RWPE2 (cell line): ENCODE results near the gene CFAP210.

Source experiments
- ATAC-seq: fragments of 200-7000 bp; cut with Tn5 transposase; 3 replicates; pipeline ENCODE4 v1.9.1; 2021; ENCODE audit warnings: low read depth
- DNase-seq: peaks from one replicate; pipeline ENCODE4 v3.0.0-alpha.2; 2020; ENCODE audit warnings: low spot score
- H3K27ac ChIP-seq: fragments of 450-650 bp; 2 replicates; pipeline ENCODE4 v1.5.1; 2017; ENCODE audit warnings: mild to moderate bottlenecking; ENCODE audit not compliant: poor library complexity, severe bottlenecking
- H3K27me3 ChIP-seq: fragments of 250-450 bp; sonication (Bioruptor Pico); 2 replicates; pipeline ENCODE4 v1.5.1; 2021; ENCODE audit warnings: mild to moderate bottlenecking, moderate library complexity; ENCODE audit not compliant: insufficient read depth, poor library complexity, severe bottlenecking
- H3K36me3 ChIP-seq: fragments of 250-450 bp; sonication (Bioruptor Pico); 2 replicates; pipeline ENCODE4 v1.5.1; 2020; ENCODE audit warnings: low read depth, mild to moderate bottlenecking, moderate library complexity
- H3K4me1 ChIP-seq: fragments of 250-450 bp; sonication (Bioruptor Pico); 2 replicates; pipeline ENCODE4 v1.5.1; 2021; ENCODE audit warnings: mild to moderate bottlenecking, moderate library complexity; ENCODE audit not compliant: insufficient read depth, poor library complexity, severe bottlenecking
- H3K4me3 ChIP-seq: fragments of 250-450 bp; sonication (Bioruptor Pico); 2 replicates; pipeline ENCODE4 v1.5.1; 2021; ENCODE audit warnings: mild to moderate bottlenecking, moderate library complexity; ENCODE audit not compliant: severe bottlenecking
- H3K9me3 ChIP-seq: fragments of 250-450 bp; sonication (Bioruptor Pico); 2 replicates; pipeline ENCODE4 v1.5.1; 2021; ENCODE audit warnings: mild to moderate bottlenecking, moderate library complexity; ENCODE audit not compliant: severe bottlenecking
- TF ChIP-seq, protein P1 (sequence below): fragments of 450-650 bp; IDR thresholded peaks from one replicate; pipeline ENCODE4 v1.5.1; 2017; ENCODE audit warnings: mild to moderate bottlenecking, moderate library complexity; ENCODE audit not compliant: poor library complexity, severe bottlenecking

CFAP210 gene

DNA sequence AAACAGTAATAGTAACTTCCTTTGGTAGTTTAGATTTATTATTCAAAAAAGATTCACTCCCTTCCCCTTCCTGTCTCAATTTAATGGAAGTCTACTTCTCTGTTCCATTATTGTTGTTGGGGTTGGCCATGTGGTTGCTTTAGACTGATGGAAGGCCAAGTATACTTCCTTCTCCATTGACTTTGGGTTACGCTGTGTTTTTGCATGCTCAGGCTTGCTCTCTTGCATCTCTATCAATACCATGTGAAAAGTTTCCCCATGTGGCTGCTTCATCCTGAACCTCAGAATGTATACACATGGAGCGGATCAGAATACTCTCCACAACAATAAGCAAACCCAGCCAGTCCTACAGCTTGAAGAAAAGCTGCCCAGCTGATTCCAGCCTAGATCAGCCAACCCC, 20.3 kb downstream of the CFAP210 start:
- H3K27ac ChIP-seq, result no peak overlapping the region
- H3K4me1 ChIP-seq, result no peaks in the 10 kb centered on the region
- H3K9me3 ChIP-seq, result no peaks in the 10 kb centered on the region
- no peak overlapping the region for H3K4me3 ChIP-seq
- H3K27me3 ChIP-seq, result no peaks in the 10 kb centered on the region
- no peaks in the 10 kb centered on the region for H3K36me3 ChIP-seq
- ATAC-seq, result no peak
- no peak for DNase-seq
- TF ChIP-seq, protein P1, sequence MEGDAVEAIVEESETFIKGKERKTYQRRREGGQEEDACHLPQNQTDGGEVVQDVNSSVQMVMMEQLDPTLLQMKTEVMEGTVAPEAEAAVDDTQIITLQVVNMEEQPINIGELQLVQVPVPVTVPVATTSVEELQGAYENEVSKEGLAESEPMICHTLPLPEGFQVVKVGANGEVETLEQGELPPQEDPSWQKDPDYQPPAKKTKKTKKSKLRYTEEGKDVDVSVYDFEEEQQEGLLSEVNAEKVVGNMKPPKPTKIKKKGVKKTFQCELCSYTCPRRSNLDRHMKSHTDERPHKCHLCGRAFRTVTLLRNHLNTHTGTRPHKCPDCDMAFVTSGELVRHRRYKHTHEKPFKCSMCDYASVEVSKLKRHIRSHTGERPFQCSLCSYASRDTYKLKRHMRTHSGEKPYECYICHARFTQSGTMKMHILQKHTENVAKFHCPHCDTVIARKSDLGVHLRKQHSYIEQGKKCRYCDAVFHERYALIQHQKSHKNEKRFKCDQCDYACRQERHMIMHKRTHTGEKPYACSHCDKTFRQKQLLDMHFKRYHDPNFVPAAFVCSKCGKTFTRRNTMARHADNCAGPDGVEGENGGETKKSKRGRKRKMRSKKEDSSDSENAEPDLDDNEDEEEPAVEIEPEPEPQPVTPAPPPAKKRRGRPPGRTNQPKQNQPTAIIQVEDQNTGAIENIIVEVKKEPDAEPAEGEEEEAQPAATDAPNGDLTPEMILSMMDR, result no peak

- ATAC-seq, result no peak
- Histone ChIP-seq H3K36me3 (no peaks in the 10 kb centered on the region), H3K4me1 (no peaks in the 10 kb centered on the region), H3K27ac (no peak overlapping the region), H3K4me3 (no peak overlapping the region), H3K27me3 (no peaks in the 10 kb centered on the region), H3K9me3 (no peaks in the 10 kb centered on the region)
- TF ChIP-seq, protein P1, result no peak
- DNase-seq, result no peak
These were observed 21.1 kb downstream of the CFAP210 start for GRCh38 chr2:169673106-169673505.

DNA sequence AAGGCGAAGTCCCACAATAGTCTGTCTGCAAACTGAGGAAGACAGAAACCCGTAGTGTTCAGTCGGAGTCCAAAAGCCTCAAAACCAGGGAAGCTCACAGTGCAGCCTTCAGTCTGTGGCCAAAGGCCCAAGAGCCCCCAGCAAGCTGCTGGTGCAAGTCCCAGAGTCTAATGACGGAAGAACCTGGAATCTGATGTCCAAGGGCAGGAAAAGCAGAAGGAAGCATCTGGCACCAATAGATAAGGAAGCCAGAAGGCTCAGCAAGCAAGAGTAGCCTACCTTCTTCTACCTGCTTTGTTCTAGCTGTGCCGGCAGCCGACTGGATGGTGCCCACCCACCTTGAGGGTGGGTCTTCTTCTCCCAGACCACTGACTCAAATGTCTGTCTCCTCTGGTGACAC, 21.8 kb downstream of the CFAP210 start:
- TF ChIP-seq, protein P1, result no peak
- no peaks in the 10 kb centered on the region for H3K27me3 ChIP-seq
- no peaks in the 10 kb centered on the region for H3K4me1 ChIP-seq
- no peaks in the 10 kb centered on the region for H3K36me3 ChIP-seq
- DNase-seq (no peak), ATAC-seq (no peak)
- H3K9me3 ChIP-seq, result no peaks in the 10 kb centered on the region
- H3K27ac ChIP-seq, result no peak overlapping the region
- H3K4me3 ChIP-seq, result no peak overlapping the region

DNA sequence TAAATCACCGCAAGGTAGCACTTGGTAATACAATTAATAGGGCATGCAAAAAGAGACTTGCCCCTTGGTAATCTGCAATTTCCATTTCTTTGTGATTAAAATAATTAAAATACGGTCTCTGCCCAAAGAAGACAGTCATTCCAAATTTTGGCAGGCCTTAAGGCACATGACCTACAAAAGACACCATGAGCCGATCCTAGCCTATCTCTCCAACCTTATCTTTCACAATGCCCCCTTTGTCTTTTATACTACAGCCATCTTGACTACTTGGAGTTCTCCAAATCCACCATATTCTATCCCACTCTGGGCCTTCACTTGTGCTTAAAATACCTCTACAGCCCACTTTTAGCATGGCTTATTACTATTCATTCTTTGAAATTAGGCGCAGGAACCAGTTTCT, 23.3 kb downstream of the CFAP210 start:
- no peaks in the 10 kb centered on the region for H3K36me3 ChIP-seq
- H3K27ac ChIP-seq, result no peak overlapping the region
- no peak overlapping the region for H3K4me3 ChIP-seq
- no peaks in the 10 kb centered on the region for H3K9me3 ChIP-seq
- H3K27me3 ChIP-seq, result no peaks in the 10 kb centered on the region
- ATAC-seq (no peak), DNase-seq (no peak)
- TF ChIP-seq, protein P1, result no peak
- no peaks in the 10 kb centered on the region for H3K4me1 ChIP-seq

GRCh38 chr2:169670215-169670651, 24.0 kb downstream of the CFAP210 start:
- ATAC-seq, result no peak
- no peak for DNase-seq
- no peaks in the 10 kb centered on the region for H3K27me3 ChIP-seq
- H3K27ac ChIP-seq, result no peak overlapping the region
- TF ChIP-seq, protein P1, result no peak
- no peaks in the 10 kb centered on the region for H3K4me1 ChIP-seq
- no peaks in the 10 kb centered on the region for H3K9me3 ChIP-seq
- no peaks in the 10 kb centered on the region for H3K36me3 ChIP-seq
- no peak overlapping the region for H3K4me3 ChIP-seq
